GM18498 (cell line): Measurements from ENCODE around the gene MAN2B1.
"Not testable (repeated sequence)": the region's sequence is repeated elsewhere in the genome, so short reads cannot be mapped to it uniquely, and the experiment has no call there.

Experiments
- ATAC-seq: cut with Tn5 transposase; IDR thresholded peaks from one replicate; pipeline ENCODE4 v1.9.1; 2021; ENCODE audit warnings: mild to moderate bottlenecking, moderate library complexity; ENCODE audit not compliant: unreplicated experiment

MAN2B1 gene

GRCh38 chr19:12689581-12690216, 23.2 kb upstream of the MAN2B1 start:
- ATAC-seq = no peak

GRCh38 chr19:12689012-12689411, 22.5 kb upstream of the MAN2B1 start:
- ATAC-seq = no peak

- no peak for ATAC-seq
These were observed 21.1 kb upstream of the MAN2B1 start, which contains the start of gene GNG14 for GRCh38 chr19:12687496-12688196. GNG14 (plus strand) TSS chr19:12687998; CDS start chr19:12688049, 51 bp downstream.

- no peak for ATAC-seq
These were observed 19.3 kb upstream of the MAN2B1 start for GRCh38 chr19:12685831-12686230.

GRCh38 chr19:12681074-12681987, 14.8 kb upstream of the MAN2B1 start, which contains the start of gene DHPS:
DHPS (minus strand) TSS chr19:12681880; CDS start chr19:12681766, 114 bp downstream.
- peak; percentile 65 for ATAC-seq

GRCh38 chr19:12680034-12680433, 13.5 kb upstream of the MAN2B1 start:
- ATAC-seq = no peak

- ATAC-seq = not testable (repeated sequence)
These were observed 11.5 kb upstream of the MAN2B1 start for GRCh38 chr19:12678039-12678438.

- ATAC-seq = no peak
These were observed 10.4 kb upstream of the MAN2B1 start for GRCh38 chr19:12676928-12677327.

- no peak for ATAC-seq
These were observed 9.8 kb upstream of the MAN2B1 start for GRCh38 chr19:12676384-12676792.

- no peak for ATAC-seq
These were observed 9.4 kb upstream of the MAN2B1 start for GRCh38 chr19:12675940-12676339.

- ATAC-seq = no peak
These were observed 8.9 kb upstream of the MAN2B1 start for GRCh38 chr19:12675399-12675798.

- ATAC-seq = no peak
These were observed 6.2 kb upstream of the MAN2B1 start for GRCh38 chr19:12672744-12673143.

GRCh38 chr19:12670159-12670928, 3.8 kb upstream of the MAN2B1 start:
- no peak for ATAC-seq

- ATAC-seq = peak; percentile 31
These were observed 3.0 kb upstream of the MAN2B1 start for GRCh38 chr19:12669270-12670158.

GRCh38 chr19:12668932-12669269, 2.4 kb upstream of the MAN2B1 start:
- ATAC-seq = peak; percentile 3

GRCh38 chr19:12668346-12668745, 1.8 kb upstream of the MAN2B1 start:
- ATAC-seq = no peak

GRCh38 chr19:12667731-12668302, 1.3 kb upstream of the MAN2B1 start:
- ATAC-seq = no peak

GRCh38 chr19:12665671-12666264, 774 bp downstream of the MAN2B1 start:
- ATAC-seq = no peak

- ATAC-seq = peak; percentile 38
These were observed 1.3 kb downstream of the MAN2B1 start for GRCh38 chr19:12665281-12665573.
